COLO668 (cell line): Measurements from ENCODE around the gene PAMR1.

ENCODE experiments used
- DNase-seq: peaks from one replicate; lab custom pipeline; 2025; ENCODE audit not compliant: unreplicated experiment; lab: John Stamatoyannopoulos, UW

Gene PAMR1

GRCh38 chr11:35407041-35407440, 118.4 kb downstream of the PAMR1 start:
- no peak for DNase-seq

GRCh38 chr11:35404388-35404775, 121.0 kb downstream of the PAMR1 start:
- peak; percentile 19 for DNase-seq

- DNase-seq = no peak
Observed at GRCh38 chr11:35403765-35404387, 121.5 kb downstream of the PAMR1 start.

- DNase-seq = no peak
Observed at GRCh38 chr11:35402751-35403660, 122.4 kb downstream of the PAMR1 start.

GRCh38 chr11:35398881-35399280, 126.5 kb downstream of the PAMR1 start:
- DNase-seq = no peak

GRCh38 chr11:35394941-35395340, 130.5 kb downstream of the PAMR1 start:
- DNase-seq = no peak

- DNase-seq = no peak
Observed at GRCh38 chr11:35393098-35393497, 132.3 kb downstream of the PAMR1 start.

GRCh38 chr11:35391922-35392688, 133.3 kb downstream of the PAMR1 start:
- DNase-seq = peak; percentile 77

GRCh38 chr11:35390737-35391682, 134.4 kb downstream of the PAMR1 start:
- DNase-seq = no peak

- DNase-seq = no peak
Observed at GRCh38 chr11:35389897-35390465, 135.4 kb downstream of the PAMR1 start.

GRCh38 chr11:35389112-35389511, 136.3 kb downstream of the PAMR1 start:
- no peak for DNase-seq

GRCh38 chr11:35388061-35388460, 137.4 kb downstream of the PAMR1 start:
- no peak for DNase-seq

GRCh38 chr11:35387111-35387982, 138.1 kb downstream of the PAMR1 start:
- DNase-seq = no peak

- DNase-seq = no peak
Observed at GRCh38 chr11:35383953-35384352, 141.5 kb downstream of the PAMR1 start.
